ENCODE results near the gene ACSS2. TPM values are rescaled to one million over a fixed set of nuclear protein-coding genes. Genes with fewer than 3 reads are reported as not detected.
"Not testable (repeated sequence)": the region's sequence is repeated elsewhere in the genome, so short reads cannot be mapped to it uniquely, and the experiment has no call there.

The ACSS2 gene
- total RNA-seq, 1 donor from 2014 or later = 25.0 TPM

GRCh38 chr20:34875642-34876405, 588 bp upstream of the ACSS2 start:
- H3K27ac ChIP-seq = no peak overlapping the region
- no peaks in the 10 kb centered on the region for H3K36me3 Mint-ChIP-seq
- H4K20me1 ChIP-seq (ENCODE audit: low read depth) = no peaks in the 10 kb centered on the region
- no peak overlapping the region for H3K9ac ChIP-seq
- H3F3A ChIP-seq (ENCODE audit: low read depth) = peaks cover 26% of the 10 kb centered on the region
- H3K4me3 ChIP-seq = peak overlapping the region; percentile 89
- no peaks in the 10 kb centered on the region for H3K9me3 ChIP-seq (ENCODE audit: low read depth)
- peaks cover 34% of the 10 kb centered on the region for H3K4me1 Mint-ChIP-seq
- H3K36me3 ChIP-seq = no peaks in the 10 kb centered on the region
- no peaks in the 10 kb centered on the region for H3K9me3 Mint-ChIP-seq
- DNase-seq (ENCODE audit: low spot score) = peak; percentile 99
- H3K79me2 ChIP-seq (ENCODE audit: low read depth) = peaks cover 17% of the 10 kb centered on the region
- TF ChIP-seq EZH2 (IDR thresholded peaks at IDR 0.05) = no peak
- TF ChIP-seq, protein P1, sequence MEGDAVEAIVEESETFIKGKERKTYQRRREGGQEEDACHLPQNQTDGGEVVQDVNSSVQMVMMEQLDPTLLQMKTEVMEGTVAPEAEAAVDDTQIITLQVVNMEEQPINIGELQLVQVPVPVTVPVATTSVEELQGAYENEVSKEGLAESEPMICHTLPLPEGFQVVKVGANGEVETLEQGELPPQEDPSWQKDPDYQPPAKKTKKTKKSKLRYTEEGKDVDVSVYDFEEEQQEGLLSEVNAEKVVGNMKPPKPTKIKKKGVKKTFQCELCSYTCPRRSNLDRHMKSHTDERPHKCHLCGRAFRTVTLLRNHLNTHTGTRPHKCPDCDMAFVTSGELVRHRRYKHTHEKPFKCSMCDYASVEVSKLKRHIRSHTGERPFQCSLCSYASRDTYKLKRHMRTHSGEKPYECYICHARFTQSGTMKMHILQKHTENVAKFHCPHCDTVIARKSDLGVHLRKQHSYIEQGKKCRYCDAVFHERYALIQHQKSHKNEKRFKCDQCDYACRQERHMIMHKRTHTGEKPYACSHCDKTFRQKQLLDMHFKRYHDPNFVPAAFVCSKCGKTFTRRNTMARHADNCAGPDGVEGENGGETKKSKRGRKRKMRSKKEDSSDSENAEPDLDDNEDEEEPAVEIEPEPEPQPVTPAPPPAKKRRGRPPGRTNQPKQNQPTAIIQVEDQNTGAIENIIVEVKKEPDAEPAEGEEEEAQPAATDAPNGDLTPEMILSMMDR (IDR thresholded peaks at IDR 0.05) = peak; percentile 6
- no peak for TF ChIP-seq EZH2phosphoT487 (IDR thresholded peaks at IDR 0.05)
- peak overlapping the region; percentile 96 for H3K4me3 Mint-ChIP-seq
- H3K4me1 ChIP-seq = peaks cover 14% of the 10 kb centered on the region
- H3K27me3 Mint-ChIP-seq (ENCODE audit: insufficient read depth, low read depth) = peaks cover 13% of the 10 kb centered on the region
- H3K27ac Mint-ChIP-seq = peak overlapping the region; percentile 27
- H3K27me3 ChIP-seq = peaks cover 34% of the 10 kb centered on the region
- peak overlapping the region; percentile 61 for H3K4me2 ChIP-seq
- no peak overlapping the region for H2AFZ ChIP-seq (replicated peaks)

- no peak overlapping the region for H3K4me3 ChIP-seq
- H3K4me3 Mint-ChIP-seq = peak overlapping the region; percentile 30
Measured at GRCh38 chr20:34880215-34880850, 3.9 kb downstream of the ACSS2 start.

GRCh38 chr20:34880971-34881370, 4.6 kb downstream of the ACSS2 start:
- not testable (repeated sequence) for H3F3A ChIP-seq (ENCODE audit: low read depth); H3K9ac ChIP-seq; H3K4me1 Mint-ChIP-seq; H3K36me3 Mint-ChIP-seq; H3K79me2 ChIP-seq (ENCODE audit: low read depth); H3K4me3 Mint-ChIP-seq; H3K36me3 ChIP-seq; H2AFZ ChIP-seq (replicated peaks); H3K9me3 ChIP-seq (ENCODE audit: low read depth); H3K9me3 Mint-ChIP-seq; H4K20me1 ChIP-seq (ENCODE audit: low read depth); H3K4me2 ChIP-seq; H3K4me3 ChIP-seq; DNase-seq (ENCODE audit: low spot score); H3K4me1 ChIP-seq; H3K27ac Mint-ChIP-seq; H3K27ac ChIP-seq
- H3K27me3 ChIP-seq = peaks cover 17% of the 10 kb centered on the region
- H3K27me3 Mint-ChIP-seq (ENCODE audit: insufficient read depth, low read depth) = peaks cover 12% of the 10 kb centered on the region

More at GRCh38 chr20:34880215-34880850, 3.9 kb downstream of the ACSS2 start:
- H3K9me3 ChIP-seq (ENCODE audit: low read depth) = no peaks in the 10 kb centered on the region
- no peaks in the 10 kb centered on the region for H3K79me2 ChIP-seq (ENCODE audit: low read depth)
- no peaks in the 10 kb centered on the region for H3K4me1 ChIP-seq
- no peak for DNase-seq (ENCODE audit: low spot score)
- no peaks in the 10 kb centered on the region for H3K9me3 Mint-ChIP-seq
- H3K27me3 Mint-ChIP-seq (ENCODE audit: insufficient read depth, low read depth) = peaks cover 12% of the 10 kb centered on the region
- no peak overlapping the region for H2AFZ ChIP-seq (replicated peaks)
- H3K27ac ChIP-seq = no peak overlapping the region
- no peaks in the 10 kb centered on the region for H3K36me3 ChIP-seq
- no peak overlapping the region for H3K4me2 ChIP-seq
- H3F3A ChIP-seq (ENCODE audit: low read depth) = peaks cover 15% of the 10 kb centered on the region
- H3K27me3 ChIP-seq = peaks cover 20% of the 10 kb centered on the region
- H3K36me3 Mint-ChIP-seq = peaks cover 3% of the 10 kb centered on the region
- H3K9ac ChIP-seq = no peak overlapping the region
- peaks cover 9% of the 10 kb centered on the region for H3K4me1 Mint-ChIP-seq
- no peaks in the 10 kb centered on the region for H4K20me1 ChIP-seq (ENCODE audit: low read depth)
- no peak overlapping the region for H3K27ac Mint-ChIP-seq
- TF ChIP-seq EZH2 (IDR thresholded peaks at IDR 0.05) = no peak
- TF ChIP-seq EZH2phosphoT487 (IDR thresholded peaks at IDR 0.05) = no peak

DNA sequence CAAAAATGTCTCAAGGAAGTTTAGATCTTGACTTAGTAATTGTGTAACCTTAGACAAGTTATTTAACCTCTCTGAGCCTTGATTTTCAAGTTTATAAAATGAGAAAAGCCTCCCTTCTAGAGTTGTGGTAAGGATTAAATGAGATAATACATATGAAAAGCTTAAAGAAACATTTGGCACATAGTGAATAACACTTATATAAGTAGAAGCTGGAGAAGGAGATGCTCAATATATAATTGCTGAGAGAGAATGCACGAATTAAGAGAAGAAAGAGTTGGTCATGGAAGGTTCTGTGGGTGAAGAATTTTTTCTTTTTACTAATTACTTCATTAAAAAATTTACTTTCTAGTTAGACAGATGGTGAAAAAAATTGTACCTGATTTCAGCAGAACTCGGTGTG, 5.3 kb downstream of the ACSS2 start:
- Mint-ChIP-seq H3K4me1 (peaks cover 5% of the 10 kb centered on the region), H3K4me3 (no peak overlapping the region), H3K9me3 (no peaks in the 10 kb centered on the region), H3K36me3 (peaks cover 5% of the 10 kb centered on the region), H3K27me3 (ENCODE audit: insufficient read depth, low read depth) (peaks cover 12% of the 10 kb centered on the region), H3K27ac (no peak overlapping the region)
- Histone ChIP-seq H3K36me3 (no peaks in the 10 kb centered on the region), H3K4me3 (no peak overlapping the region), H4K20me1 (ENCODE audit: low read depth) (no peaks in the 10 kb centered on the region), H2AFZ (replicated peaks) (no peak overlapping the region), H3F3A (ENCODE audit: low read depth) (peaks cover 7% of the 10 kb centered on the region), H3K9ac (no peak overlapping the region), H3K27ac (no peak overlapping the region), H3K27me3 (peaks cover 15% of the 10 kb centered on the region), H3K9me3 (ENCODE audit: low read depth) (no peaks in the 10 kb centered on the region), H3K4me2 (no peak overlapping the region), H3K79me2 (ENCODE audit: low read depth) (no peaks in the 10 kb centered on the region), H3K4me1 (no peaks in the 10 kb centered on the region)
- TF ChIP-seq EZH2 (IDR thresholded peaks at IDR 0.05) (no peak), EZH2phosphoT487 (IDR thresholded peaks at IDR 0.05) (no peak)
- TF ChIP-seq, protein P1 (IDR thresholded peaks at IDR 0.05) = no peak
- DNase-seq (ENCODE audit: low spot score) = no peak
